GM19467 (cell line): Measurements from ENCODE around the gene SUSD3.
A peak's percentile ranks its signal among the peaks of the same experiment; 100 is the strongest.

Experiments used
- ATAC-seq: cut with Tn5 transposase; IDR thresholded peaks from one replicate; pipeline ENCODE4 v1.9.1; 2021; ENCODE audit warnings: mild to moderate bottlenecking, moderate library complexity; ENCODE audit not compliant: unreplicated experiment

The SUSD3 gene

DNA sequence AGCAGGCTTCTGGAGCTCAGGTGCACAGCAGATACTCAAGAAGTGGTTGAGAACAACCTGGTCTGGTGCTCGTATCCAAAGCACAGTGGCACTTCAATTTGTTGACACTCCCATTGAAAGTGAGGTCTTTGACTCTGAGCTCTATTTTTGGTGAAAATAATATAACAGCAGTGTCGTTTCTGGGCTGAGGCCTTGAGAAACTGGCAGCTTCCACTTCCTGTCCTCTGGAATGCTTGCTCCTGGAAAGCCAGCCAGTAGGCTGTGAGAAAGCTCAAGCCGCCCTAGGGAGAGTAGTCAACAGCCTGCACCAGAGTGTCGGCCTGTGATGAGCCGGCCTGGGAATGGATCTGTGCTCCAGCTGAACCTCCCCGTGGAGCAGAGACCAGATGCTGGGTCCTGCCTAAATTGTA is 6.8 kb upstream of the SUSD3 start:
- ATAC-seq = no peak

DNA sequence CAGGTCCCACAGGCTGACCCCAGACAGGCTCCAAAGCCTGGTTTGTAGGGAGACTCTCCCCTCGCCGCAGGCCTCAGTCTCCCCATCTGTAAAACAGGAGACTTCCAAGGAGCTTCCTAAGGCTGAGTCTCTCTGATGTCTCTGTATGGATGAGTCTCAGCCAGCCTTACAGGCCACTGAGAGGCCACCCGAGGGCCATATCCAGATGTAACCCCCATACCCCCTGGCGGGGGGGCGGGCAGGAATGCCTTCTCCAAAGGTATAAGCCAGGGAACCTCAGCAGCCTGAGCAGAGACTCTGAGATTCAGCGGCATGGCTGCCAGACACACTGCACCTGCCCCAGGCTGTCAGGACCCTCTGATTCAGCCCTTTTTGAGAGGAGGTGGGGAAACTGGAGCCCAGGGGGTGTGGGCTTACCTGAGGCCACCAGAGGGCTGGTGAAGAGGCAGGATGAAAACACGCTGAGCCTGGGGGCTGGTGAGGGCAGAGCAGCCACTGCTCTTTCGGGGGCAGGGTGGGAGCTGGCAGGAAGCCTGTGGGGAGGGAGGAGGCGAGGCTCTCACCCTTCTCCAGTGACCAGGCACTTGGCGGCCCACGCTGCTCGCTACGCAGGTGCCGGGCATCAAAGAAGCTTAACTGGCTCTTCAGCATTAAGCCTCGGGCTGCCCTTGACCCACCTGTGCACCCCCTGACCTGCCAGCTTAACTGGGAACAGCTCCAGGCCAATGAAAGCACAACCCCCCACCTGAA is 5.5 kb upstream of the SUSD3 start:
- ATAC-seq = no peak

DNA sequence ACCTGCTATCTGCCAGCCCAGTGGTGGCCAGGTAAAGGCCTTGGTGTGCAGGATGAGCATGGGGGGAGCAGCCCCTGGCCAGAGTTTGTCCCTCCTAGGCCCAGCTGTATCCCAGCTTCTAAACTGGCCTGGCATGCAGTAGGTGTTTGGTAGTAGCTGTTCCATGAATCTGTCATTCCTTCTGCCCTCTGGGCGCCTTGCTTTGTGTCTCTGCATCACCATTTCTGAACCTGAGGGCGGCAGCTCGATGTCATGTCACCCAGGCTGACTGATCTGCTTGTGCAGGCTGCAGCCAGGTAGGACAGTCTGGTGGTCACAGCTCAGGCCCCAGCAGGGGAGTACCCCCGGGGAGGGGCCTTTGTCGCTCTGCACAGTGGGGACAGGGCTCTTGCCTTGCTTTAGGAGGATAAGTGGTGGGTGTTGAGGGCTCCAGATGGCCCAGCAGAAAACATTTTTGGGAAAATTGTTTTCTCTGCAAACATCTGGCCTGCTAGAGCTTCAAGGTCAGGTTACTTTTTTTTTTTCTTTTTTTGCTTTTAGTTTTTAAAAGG is 4.6 kb upstream of the SUSD3 start:
- no peak for ATAC-seq

DNA sequence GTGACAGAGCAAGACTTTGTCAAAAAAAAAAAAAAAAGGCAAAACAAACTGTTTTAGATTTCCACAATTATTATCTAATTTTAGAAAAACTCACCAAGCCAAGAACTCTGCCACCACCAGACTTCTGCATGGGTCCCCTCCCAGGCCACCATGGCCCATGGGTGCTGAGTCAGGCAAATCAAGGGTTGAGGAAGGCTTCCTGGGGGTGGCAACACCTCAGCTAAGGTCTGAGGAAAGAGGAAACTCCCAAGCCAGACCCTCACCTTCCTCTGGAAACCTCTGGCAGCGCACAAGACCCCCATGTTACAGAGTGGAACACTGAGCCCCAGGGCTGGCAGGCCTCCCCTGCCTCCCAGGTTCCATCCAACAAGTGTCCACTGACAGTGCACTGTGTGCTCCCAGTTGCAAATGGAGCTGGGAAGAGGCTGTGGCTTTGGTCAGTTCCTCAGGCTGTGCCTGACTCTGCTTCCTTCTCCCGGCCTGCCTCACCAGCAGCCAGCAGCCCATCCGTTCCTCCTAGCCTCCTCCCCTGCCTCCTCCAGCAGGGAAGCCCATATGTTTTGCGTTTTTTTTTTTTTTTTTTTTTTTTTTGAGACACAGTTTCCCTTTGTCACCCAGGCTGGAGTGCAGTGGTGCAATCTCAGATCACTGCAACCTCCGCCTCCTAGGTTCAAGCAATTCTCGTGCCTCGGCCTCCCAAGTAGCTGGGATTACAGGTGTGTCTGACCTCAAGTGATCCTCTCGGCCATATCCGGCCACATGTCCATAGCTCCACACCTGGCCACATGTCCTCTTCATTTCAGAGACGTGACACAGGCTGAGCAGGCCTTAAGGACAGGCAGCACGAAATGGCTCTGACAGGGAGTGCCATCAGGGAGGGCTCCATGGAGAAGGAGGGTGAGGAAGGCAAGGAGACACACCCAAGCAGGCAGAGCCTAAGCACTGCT is 3.5 kb upstream of the SUSD3 start:
- no peak for ATAC-seq

DNA sequence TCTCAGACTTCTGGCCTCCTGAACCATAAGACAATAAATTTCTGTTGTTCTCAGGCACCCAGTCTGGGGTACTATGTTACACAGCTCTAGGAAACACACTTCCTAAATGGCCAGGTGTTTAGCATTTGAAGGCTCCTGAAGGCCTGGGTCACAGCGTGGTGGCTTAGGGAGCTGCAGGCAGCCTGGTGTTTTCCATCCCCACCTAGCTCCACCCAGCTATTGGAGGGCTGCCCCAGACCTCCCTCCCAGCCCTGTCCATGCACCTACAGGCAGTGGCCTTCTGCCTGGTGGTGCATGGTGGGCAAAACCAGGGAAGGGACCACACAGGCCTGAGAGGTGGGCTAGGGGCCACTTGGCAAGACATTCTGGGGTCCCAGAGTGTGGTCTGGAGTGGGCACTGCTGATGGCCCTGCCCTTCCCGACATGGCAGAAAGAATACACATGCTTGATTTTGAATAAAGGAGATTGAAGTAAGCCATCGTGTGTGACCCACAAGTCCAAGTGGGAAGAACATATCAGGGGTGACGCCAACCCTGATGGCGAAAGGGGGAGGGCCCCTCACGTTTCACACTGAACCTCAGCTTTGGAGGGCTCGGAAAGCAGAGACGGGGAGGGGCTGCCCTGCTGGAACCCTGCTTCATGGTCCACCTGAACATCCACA is 1.3 kb upstream of the SUSD3 start:
- ATAC-seq = no peak

DNA sequence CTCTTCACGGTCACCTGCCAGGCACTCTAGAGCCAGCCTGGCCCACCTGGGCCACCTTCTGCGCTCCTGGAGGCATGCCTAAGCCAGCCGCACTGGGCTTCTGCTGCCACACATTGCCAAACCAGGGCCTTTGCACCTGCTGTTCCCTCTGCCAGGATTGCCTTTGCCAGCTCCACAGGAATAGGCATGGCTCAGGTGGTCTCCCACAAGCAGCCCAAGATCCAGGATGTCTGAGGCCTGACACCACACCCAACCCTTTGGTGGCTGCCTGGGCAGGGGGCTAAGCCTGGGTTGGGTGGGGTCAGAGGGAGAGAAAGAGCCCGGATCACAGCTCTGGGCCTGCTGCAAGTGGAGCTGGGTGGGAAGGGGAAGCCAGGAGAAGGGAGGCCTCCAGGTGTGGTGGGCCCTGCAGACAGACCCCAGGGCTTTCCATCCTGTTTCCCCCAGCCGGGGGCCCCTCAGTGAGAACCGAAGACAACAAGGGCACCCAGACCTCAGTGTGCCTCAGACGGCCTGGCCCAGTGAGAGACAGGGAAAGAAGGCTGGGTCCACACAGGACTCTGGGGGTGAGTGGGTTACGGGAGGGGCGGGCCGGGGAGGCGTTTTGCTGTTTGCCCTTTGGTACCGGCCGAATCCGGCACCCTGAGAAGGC is 672 bp upstream of the SUSD3 start:
- ATAC-seq = peak; percentile 7

DNA sequence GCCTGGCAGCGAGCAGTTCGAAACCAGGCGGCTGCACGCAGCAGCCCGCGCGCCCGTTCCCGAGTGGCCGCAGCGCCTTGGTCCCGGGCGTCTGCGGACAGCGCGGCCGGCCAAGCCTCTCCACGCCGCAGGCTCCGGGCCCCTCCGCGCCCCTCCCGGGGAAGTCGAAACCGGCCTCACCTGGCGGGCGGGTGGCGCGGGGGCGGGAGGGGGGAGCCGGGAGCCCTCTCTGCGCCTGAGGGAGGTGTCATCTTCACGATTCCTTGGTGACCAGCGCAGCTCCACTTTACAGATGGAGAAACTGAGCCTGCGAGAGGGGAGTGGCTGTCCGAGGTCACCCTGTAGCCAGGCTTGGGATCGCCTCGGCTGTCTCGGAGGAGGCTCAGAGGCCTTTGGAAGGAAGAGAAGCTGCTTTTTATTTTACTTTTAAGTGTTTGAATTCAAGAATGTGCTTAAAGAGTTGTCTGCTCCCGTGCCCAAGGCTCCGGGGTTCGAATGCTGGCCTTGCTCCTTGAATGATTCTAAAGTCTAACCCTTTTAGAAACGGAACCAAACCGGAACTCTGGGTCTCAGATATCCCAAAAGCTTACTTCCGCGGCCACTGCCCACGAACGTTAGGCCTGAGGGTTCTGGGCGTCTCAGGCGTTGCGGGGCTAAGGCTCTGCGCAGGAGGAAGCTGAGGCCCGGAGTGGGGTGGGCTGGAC is 662 bp downstream of the SUSD3 start:
- no peak for ATAC-seq

DNA sequence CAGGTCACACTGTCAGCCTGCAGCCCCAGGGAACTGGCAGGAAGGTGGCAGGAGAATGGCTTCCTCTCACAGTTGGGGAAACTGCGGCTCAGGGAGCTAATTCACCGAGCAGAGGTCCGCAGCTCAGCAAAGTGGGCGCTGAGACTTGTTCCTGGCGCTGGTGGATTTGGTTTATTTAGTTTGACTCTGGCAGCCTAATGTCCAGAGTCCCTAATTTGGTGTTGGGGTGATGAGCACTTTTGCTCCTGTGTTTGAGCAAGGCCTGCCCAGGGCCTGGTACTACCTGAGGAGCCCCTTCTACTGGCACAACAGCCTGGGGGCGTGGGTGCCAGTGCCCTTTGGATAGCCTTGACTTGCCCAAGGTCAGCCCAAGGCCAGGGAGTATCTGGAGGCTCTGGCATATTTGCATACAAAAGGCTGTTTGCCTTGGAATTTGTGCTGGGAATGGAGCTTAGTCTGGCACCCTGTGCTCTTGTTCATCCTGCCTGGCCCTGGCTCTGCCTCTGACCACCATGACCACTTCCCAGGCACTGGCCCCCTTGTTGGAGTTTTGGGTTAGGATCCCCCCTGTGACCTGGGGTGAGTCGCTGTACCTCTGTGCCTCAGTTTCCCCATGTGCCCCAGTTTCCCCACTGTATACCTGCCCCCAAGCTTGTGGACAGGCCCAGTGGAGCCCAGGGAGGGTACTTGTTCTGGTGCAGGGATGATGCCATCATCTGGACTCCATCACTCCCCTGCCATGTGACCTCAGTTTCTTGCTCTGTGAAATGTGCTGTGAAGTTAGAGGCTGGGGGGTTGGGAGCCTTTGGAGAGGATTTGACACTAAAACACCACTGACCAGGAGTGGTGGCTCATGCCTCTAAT is 1.4 kb downstream of the SUSD3 start:
- no peak for ATAC-seq

DNA sequence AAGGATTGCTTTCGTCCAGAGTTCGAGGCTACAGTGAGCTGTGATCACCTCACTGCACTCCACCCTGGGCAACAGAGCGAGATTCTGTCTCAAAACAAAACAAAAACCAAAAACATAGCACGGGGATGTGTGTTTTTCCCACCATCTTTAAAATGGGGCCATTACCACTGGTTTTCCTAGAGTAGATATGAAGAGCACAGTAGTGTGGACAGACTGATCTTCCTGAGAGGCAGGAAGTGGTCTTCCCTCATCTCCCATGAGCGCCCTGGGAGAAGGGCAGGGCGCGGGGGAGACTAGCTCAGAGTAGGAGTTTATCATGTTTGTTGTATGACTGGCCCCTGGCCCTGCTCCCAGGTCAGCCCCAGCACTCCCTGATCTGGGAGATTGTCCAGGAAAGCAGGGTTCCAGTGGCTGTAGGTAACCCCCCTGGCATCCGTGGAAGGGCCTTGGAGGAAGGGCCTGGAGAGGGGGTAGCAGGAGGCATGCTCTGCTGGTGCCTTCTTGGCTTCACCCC is 2.3 kb downstream of the SUSD3 start:
- no peak for ATAC-seq

DNA sequence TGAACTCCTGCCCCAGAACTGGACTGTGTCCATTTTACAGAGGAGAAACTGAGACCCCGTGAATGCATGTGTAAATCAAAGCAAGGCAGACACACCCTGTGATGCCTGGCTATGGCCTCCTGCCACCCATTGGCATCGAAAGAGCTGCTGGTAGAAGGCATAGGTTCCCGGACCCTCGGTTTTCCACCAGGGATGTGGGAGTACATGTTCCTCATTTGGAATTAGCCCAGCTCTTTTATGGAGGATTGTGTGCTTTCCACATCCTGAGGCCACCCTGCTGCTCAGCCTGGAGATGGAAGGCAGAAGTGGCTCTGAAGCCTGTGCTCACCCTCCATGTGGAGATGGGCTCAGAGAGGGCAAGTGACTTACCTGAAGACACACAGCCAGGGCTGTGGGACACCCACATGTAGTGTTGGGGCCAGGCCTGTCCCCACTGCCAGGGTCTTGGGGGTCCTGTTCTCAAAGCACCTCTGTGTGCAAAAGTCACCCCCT is 2.8 kb downstream of the SUSD3 start:
- no peak for ATAC-seq

DNA sequence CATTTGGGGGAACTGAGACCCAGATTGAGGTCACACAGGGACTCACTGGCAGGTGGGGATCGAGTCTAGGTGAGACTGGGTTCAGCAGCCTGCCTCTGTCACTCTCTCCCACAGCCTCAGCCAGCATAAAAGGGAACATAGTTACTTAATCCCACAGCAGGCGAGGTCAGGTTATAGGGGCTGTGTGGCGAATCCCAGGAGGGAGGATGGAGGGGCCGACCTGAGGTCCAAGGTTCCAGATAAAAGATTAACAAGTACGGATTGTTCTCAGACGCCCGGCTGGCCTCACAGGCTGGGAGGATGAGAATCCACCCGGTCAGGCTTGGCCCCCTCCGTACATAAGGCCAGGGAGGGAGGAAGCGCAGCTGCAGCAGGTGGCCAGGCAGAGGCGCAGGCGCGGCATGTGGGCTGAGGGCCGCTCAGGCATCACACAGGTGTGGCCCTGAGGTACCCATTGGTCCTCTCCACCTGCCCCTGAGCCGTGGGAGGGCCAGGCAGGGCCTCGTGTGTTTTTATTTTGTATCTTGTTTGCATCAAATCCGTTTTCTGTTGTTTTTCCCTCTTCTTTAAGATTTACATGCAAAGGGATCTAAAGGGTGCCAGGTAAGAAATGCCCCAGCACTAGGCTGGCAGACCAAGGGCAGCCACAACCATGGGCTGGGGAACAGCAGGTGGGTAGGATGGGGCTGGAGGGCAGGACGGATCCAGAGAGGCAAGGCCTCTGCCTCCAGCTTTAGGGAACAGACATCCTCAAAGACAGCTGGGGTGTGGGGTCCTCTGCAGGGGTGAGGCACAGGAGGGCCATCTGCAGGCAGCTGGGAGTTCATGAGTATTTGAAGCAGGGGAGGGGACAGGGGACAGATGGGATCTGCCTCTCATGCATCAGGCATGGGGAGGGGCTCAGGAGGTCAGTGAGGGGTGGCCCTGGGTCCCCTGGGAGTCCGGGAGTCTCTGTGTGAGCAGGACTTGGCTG is 3.6 kb downstream of the SUSD3 start:
- peak; percentile 30 for ATAC-seq

DNA sequence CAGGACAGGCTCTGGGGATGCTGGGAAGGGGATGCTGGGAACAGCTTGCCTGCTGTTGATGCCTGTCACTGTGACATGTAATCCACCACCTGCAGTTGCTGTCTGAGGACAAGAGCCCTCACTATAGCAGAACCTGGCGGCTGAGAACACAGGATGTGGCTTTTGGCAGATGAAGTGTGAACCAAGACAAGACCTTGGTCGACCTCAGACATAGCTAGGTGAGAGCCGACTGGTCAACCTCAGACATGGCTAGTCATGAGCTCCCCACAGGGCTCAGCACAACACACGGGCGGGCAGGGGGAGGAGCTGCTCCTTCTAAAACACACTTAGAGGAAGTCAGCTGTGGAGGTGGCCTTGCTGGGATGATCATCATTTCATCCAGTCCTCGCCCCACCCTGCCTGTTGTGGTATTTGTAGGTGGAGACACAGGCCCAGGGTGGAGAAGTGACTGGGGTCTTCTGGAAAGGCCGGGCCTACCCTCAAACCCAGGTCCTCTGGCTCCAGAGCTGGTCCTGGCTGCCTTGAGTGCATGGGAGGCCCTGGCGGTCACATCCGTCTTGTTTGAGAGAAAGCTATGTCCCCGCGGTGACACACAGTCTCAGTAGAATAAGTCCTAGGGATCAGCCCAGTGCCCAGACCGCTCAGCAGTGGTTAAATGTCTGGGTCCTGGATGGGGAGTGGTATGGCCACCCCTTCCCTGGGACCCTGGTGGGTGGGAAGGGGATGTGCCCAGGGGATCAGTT is 6.1 kb downstream of the SUSD3 start:
- peak; percentile 86 for ATAC-seq

DNA sequence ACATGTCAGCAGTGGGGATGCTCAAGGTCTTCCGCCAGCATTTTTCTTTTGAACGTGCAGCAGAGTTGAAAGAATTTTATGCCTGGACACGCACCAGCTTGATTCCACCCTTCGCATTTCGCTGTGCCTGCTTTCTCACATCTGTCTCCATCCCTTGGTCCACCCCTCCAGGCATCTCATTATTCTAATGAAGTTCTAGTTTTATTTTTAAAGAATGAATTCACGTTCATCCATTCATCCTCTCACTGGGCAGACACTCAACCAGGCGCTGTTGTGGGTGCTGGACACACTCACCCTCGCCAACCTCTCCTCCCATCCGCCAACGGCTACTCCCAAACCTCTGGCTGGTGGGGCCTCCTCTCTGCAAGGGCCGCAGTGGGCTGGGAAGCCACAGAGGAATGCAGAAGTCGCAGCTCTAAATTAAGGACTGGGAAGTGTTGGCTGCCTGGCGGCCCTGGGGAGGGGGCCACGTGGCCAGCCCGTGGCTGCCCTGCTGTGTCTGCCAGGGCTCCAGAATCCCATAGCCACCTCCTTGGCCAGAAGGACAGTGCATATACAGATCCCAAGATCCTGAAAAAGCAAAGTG is 6.7 kb downstream of the SUSD3 start:
- ATAC-seq = no peak

DNA sequence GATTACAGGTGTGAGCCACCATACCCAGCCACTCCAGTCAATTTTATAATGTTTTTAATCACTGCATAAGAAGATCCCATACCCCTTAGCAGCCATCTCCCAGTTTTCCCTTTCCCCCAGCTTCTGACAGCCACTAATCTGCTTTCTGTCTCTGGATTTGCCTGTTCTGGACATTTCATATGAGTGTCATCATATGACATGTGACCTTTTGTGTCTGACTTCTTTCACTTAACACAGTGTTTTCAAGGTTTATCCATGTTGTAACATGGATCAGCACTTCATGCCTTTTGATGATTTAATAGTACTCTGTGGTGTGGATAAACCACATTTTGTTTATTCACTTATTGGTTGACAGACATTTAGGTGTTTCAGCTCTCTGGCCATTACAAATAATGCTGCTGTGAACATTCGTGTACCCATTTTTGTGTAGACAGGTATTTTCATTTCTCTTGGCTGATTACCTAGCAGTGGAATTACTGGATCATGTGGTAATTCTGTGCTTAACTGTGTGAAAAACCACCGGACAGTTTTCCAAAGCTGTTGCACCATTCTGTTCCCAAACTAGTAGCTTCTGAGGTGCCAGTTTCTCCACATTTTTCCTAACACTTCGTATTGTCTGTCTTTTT is 8.6 kb downstream of the SUSD3 start:
- ATAC-seq = no peak

DNA sequence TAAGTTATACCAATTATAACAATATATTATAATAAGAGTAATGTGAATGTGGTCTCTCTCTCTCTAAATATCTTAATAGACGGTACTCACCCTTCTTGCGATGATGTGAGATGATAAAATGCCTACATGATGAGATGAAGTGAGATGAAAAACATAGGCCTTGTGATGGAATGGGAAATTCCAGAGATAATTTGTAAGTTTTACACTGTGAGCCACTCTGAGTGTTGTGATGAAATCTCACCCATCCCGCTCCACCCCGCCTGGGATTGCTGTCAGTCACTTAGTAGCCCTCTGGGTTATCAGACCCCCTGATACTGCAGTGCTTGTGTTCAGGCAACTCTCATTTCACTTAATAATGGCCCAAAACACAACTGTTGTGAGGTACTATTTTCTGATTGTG is 10.5 kb downstream of the SUSD3 start:
- ATAC-seq = no peak

DNA sequence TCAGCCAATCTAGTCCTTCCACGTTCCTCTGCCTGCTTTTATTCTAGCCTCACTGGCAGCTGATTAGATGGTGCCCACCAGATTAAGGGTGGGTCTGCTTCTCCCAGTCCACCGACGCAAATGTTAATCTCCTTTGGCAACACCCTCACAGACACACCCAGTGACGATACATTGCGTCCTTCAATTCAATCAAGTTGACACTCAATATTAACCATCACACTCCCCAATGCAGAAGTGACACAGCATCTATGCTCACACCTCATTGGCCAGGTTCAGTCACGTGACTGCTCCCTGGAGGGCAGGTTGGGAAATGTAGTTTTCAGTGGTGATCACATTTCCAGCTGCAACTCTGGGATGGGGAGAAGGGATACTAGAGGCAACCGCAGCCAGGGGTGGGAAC is 13.0 kb downstream of the SUSD3 start:
- ATAC-seq = no peak
